Measurements from ENCODE around the gene FCHO1.

Gene FCHO1

GRCh38 chr19:17829855-17830566 lies 78.7 kb downstream of the FCHO1 start:
- DNase-seq (ENCODE audit: low spot score) = no peak

- DNase-seq (ENCODE audit: low spot score) = no peak
Observed at GRCh38 chr19:17830567-17831418, 79.5 kb downstream of the FCHO1 start.

GRCh38 chr19:17831419-17831888 lies 80.2 kb downstream of the FCHO1 start:
- no peak for DNase-seq (ENCODE audit: low spot score)

GRCh38 chr19:17832443-17833208 lies 81.3 kb downstream of the FCHO1 start:
- DNase-seq (ENCODE audit: low spot score) = no peak

GRCh38 chr19:17834350-17835181 lies 83.3 kb downstream of the FCHO1 start:
- no peak for DNase-seq (ENCODE audit: low spot score)

- DNase-seq (ENCODE audit: low spot score) = no peak
Observed at GRCh38 chr19:17835182-17836006, 84.1 kb downstream of the FCHO1 start.

- DNase-seq (ENCODE audit: low spot score) = no peak
Observed at GRCh38 chr19:17836530-17836929, 85.3 kb downstream of the FCHO1 start.

GRCh38 chr19:17837972-17838371 lies 86.7 kb downstream of the FCHO1 start:
- no peak for DNase-seq (ENCODE audit: low spot score)

Data from CD4-positive, alpha-beta T cell treated with Interleukin-15 for 4 hours (primary cell).